Thoracic aorta (tissue), 2 donors: ENCODE data around the gene ZNF24. TPM values are rescaled to one million over a fixed set of nuclear protein-coding genes. Genes with fewer than 3 reads are reported as not detected.

Source experiments
- ATAC-seq: fragments of 150-250 bp; one replicate; pipeline ENCODE4 v1.8.0; 2017; ENCODE audit warnings: low read depth; ENCODE audit not compliant: insufficient number of reproducible peaks, low FRiP score
- DNase-seq: peaks from one replicate; pipeline ENCODE4 v3.0.0-alpha.2; 2020; ENCODE audit warnings: low spot score
- H3K27ac ChIP-seq, 2 donors: fragments of 200-600 bp; sonication (generic); 1 replicate in 1 of 2; 2 replicates in 1 of 2; pipeline ENCODE4 v1.5.1; 2016; ENCODE audit warnings: mild to moderate bottlenecking in 2 of 2, moderate library complexity in 2 of 2
- H3K27me3 ChIP-seq: fragments of 200-600 bp; sonication (generic); replicated peaks from 2 replicates; pipeline ENCODE4 v1.6.0; 2016; ENCODE audit warnings: mild to moderate bottlenecking; ENCODE audit not compliant: insufficient read depth
- H3K36me3 ChIP-seq: fragments of 200-600 bp; sonication (generic); one replicate; pipeline ENCODE4 v1.5.1; 2016
- H3K4me1 ChIP-seq, 2 donors: fragments of 200-600 bp; sonication (generic); 1 replicate in 1 of 2; 2 replicates in 1 of 2; pipeline versions ENCODE4 v1.5.1 to v1.6.0; 2016; ENCODE audit warnings: low read depth in 2 of 2, mild to moderate bottlenecking in 1 of 2; ENCODE audit not compliant: control insufficient read depth in 1 of 2
- H3K4me3 ChIP-seq: fragments of 200-600 bp; sonication (generic); 2 replicates; pipeline ENCODE4 v1.5.1; 2016; ENCODE audit warnings: mild to moderate bottlenecking
- H3K9me3 ChIP-seq: fragments of 200-600 bp; sonication (generic); 2 replicates; pipeline ENCODE4 v1.5.1; 2016
- CTCF ChIP-seq: fragments of 200-600 bp; sonication (generic); IDR thresholded peaks from one replicate; pipeline ENCODE4 v1.5.1; 2019; ENCODE audit warnings: antibody characterized with exemption
- total RNA-seq, 2 donors: library from RNA; depleted of rRNA; stranded (reverse); fragments of >200 nt; gene quantifications; one replicate each; pipeline versions ENCODE4 v1.1.0 to v1.2.3, GENCODE V29; 2016

Gene ZNF24
- total RNA-seq, 2 donors from 2014 or later: 26.1 to 40.8 TPM

GRCh38 chr18:35345460-35345921 is 1.3 kb upstream of the ZNF24 start:
- no peak for TF ChIP-seq CTCF
- H3K4me3 ChIP-seq: peak overlapping the region; percentile 92
- H3K36me3 ChIP-seq: no peaks in the 10 kb centered on the region
- ATAC-seq (no peak), DNase-seq (no peak)
- H3K27ac ChIP-seq: peak overlapping the region; percentile 18 to 98
- H3K4me1 ChIP-seq: peaks cover 33% of the 10 kb centered on the region in 2 donors
- no peaks in the 10 kb centered on the region for H3K27me3 ChIP-seq
- H3K9me3 ChIP-seq: no peaks in the 10 kb centered on the region

GRCh38 chr18:35344736-35345459 is 678 bp upstream of the ZNF24 start:
- DNase-seq (no peak), ATAC-seq (no peak)
- Histone ChIP-seq H3K9me3 (no peaks in the 10 kb centered on the region), H3K27me3 (no peaks in the 10 kb centered on the region), H3K4me1 (peaks cover 33 to 37% of the 10 kb centered on the region in 2 donors), H3K4me3 (peak overlapping the region; percentile 92), H3K27ac (peak overlapping the region; percentile 98 to 99), H3K36me3 (peaks cover 5% of the 10 kb centered on the region)
- no peak for TF ChIP-seq CTCF

- DNase-seq (no peak), ATAC-seq (no peak)
- H3K9me3 ChIP-seq: no peaks in the 10 kb centered on the region
- H3K36me3 ChIP-seq: peaks cover 19% of the 10 kb centered on the region
- peaks cover 33 to 38% of the 10 kb centered on the region in 2 donors for H3K4me1 ChIP-seq
- no peaks in the 10 kb centered on the region for H3K27me3 ChIP-seq
- H3K27ac ChIP-seq: peak overlapping the region; percentile 98 to 99
- peak overlapping the region; percentile 92 for H3K4me3 ChIP-seq
- TF ChIP-seq CTCF: no peak
These were observed 708 bp downstream of the ZNF24 start for GRCh38 chr18:35343488-35343935.

- no peak for TF ChIP-seq CTCF
- DNase-seq (no peak), ATAC-seq (no peak)
- H3K4me1 ChIP-seq: peaks cover 20 to 25% of the 10 kb centered on the region in 2 donors
- no peaks in the 10 kb centered on the region for H3K9me3 ChIP-seq
- H3K27ac ChIP-seq: no peak overlapping the region
- H3K36me3 ChIP-seq: peaks cover 59% of the 10 kb centered on the region
- H3K4me3 ChIP-seq: no peak overlapping the region
- H3K27me3 ChIP-seq: no peaks in the 10 kb centered on the region
These were observed 6.9 kb downstream of the ZNF24 start for GRCh38 chr18:35337286-35337685.

- TF ChIP-seq CTCF: no peak
- Histone ChIP-seq H3K27ac (no peak overlapping the region), H3K4me1 (peaks cover 9 to 14% of the 10 kb centered on the region in 2 donors), H3K9me3 (no peaks in the 10 kb centered on the region), H3K4me3 (no peak overlapping the region), H3K36me3 (peaks cover 65% of the 10 kb centered on the region), H3K27me3 (no peaks in the 10 kb centered on the region)
- ATAC-seq (no peak), DNase-seq (no peak)
These were observed 8.4 kb downstream of the ZNF24 start for GRCh38 chr18:35335866-35336265.
